GM12878 (cell line): ENCODE measurements around the gene FAM171A1. TPM values are rescaled to one million over a fixed set of nuclear protein-coding genes. Genes with fewer than 3 reads are reported as not detected.

ENCODE experiments used
- E2F4 ChIP-seq: IDR thresholded peaks from 2 replicates; pipeline ENCODE4 v1.6.1; 2012; ENCODE audit warnings: low read depth, low read length, improper control_type of control experiment
- ETV6 ChIP-seq, 2 experiments: fragments of 450-650 bp in 1 of 2; IDR thresholded peaks in 1 of 2; conservative IDR thresholded peaks in 1 of 2; 2 replicates each; pipeline ENCODE4 v1.6.1; 2014; ENCODE audit warnings: antibody characterized with exemption in 1 of 2, borderline replicate concordance in 1 of 2, low read depth in 1 of 2, mild to moderate bottlenecking in 1 of 2, moderate library complexity in 1 of 2
- MEF2B ChIP-seq: fragments of 450-650 bp; IDR thresholded peaks from 2 replicates; pipeline ENCODE4 v1.6.1; 2018; ENCODE audit warnings: mild to moderate bottlenecking, moderate library complexity; ENCODE audit not compliant: partially characterized antibody, poor library complexity, severe bottlenecking
- MYC ChIP-seq: IDR thresholded peaks from 2 replicates; pipeline ENCODE4 v1.6.1; 2011; ENCODE audit warnings: mild to moderate bottlenecking, low read length, moderate library complexity, inconsistent platforms; ENCODE audit not compliant: insufficient read depth, insufficient replicate concordance, insufficient read length, severe bottlenecking
- NKRF ChIP-seq: fragments of 450-650 bp; conservative IDR thresholded peaks from 2 replicates; pipeline ENCODE4 v1.6.1; 2017; ENCODE audit warnings: mild to moderate bottlenecking, moderate library complexity
- PBX3 ChIP-seq: IDR thresholded peaks from 2 replicates; pipeline ENCODE4 v1.6.1; 2011; ENCODE audit warnings: mild to moderate bottlenecking, low read depth, low read length, moderate library complexity; ENCODE audit not compliant: insufficient replicate concordance
- SIX5 ChIP-seq: IDR thresholded peaks from 2 replicates; pipeline ENCODE4 v1.6.1; 2011; ENCODE audit warnings: mild to moderate bottlenecking, low read depth, low read length, moderate library complexity; ENCODE audit not compliant: severe bottlenecking
- SMC3 ChIP-seq: IDR thresholded peaks from 2 replicates; pipeline ENCODE4 v1.6.1; 2011; ENCODE audit warnings: low read length, improper control_type of control experiment, borderline replicate concordance
- ZBTB11 ChIP-seq: fragments of 450-650 bp; formaldehyde crosslinking; IDR thresholded peaks from 2 replicates; pipeline ENCODE4 v1.5.0; 2022; ENCODE audit warnings: mild to moderate bottlenecking, missing genetic modification characterization
- polyA plus RNA-seq, 11 experiments: library from polyadenylated mRNA; depleted of rRNA in 4 of 11; unstranded in 6 of 11; stranded (reverse) in 5 of 11; fragments of >200 nt; fragmentation: Nextera tagmentation in 4 of 11; fragmentation: Illumina TruSeq in 1 of 11; extraction: Ambion mirVana in 4 of 11; extraction: Trizol in 1 of 11; gene quantifications; 1 replicate in 1 of 11; 2 replicates in 10 of 11; pipeline versions ENCODE4 v1.2.1 to v1.2.3, GENCODE V29; 2011 to 2016; ENCODE audit warnings: inconsistent platforms in 2 of 11, missing spikeins in 2 of 11, low read depth in 1 of 11
- total RNA-seq, 4 experiments: library from RNA; depleted of rRNA in 3 of 4; stranded (reverse); fragments of >200 nt in 3 of 4; fragmentation: Illumina TruSeq in 1 of 4; extraction: Trizol in 1 of 4; gene quantifications; 2 replicates each; pipeline versions ENCODE4 v1.2.1 to v1.2.3, GENCODE V29; 2013 to 2021

Gene FAM171A1
- total and polyA plus RNA-seq, 10 of the 15 experiments (the other 5 are each of a cell fraction or from before 2014, with no cell fraction given) = 0.05 to 0.28 (median 0.10) TPM; not detected in 1

GRCh38 chr10:15266117-15266516 lies 105.0 kb downstream of the FAM171A1 start (continued):
- TF ChIP-seq ZBTB11 (CRISPR knock-in tag) = no peak
- no peak for TF ChIP-seq SMC3
- no peak for TF ChIP-seq E2F4
- TF ChIP-seq MYC = no peak
- TF ChIP-seq SIX5 = no peak
- TF ChIP-seq MEF2B = no peak
- TF ChIP-seq NKRF = no peak
- TF ChIP-seq PBX3 = no peak
- no peak for TF ChIP-seq ETV6 (conservative IDR thresholded peaks at IDR 0.05 in 1 of 2, IDR thresholded peaks at IDR 0.05 in 1 of 2; ENCODE audit: borderline replicate concordance in 1 of 2, low read depth in 1 of 2)
